Natural killer cell (primary cell): ENCODE data around the gene GZF1. TPM values are rescaled to one million over a fixed set of nuclear protein-coding genes. Genes with fewer than 3 reads are reported as not detected.

ENCODE experiments used
- ATAC-seq, 3 donors: fragments of 150-1000 bp in 2 of 3; fragments of 200-7000 bp in 1 of 3; cut with Tn5 transposase; 1 replicate in 1 of 3; 2 replicates in 2 of 3; pipeline ENCODE4 v1.10.0; 2021; ENCODE audit warnings: mild to moderate bottlenecking in 2 of 3, moderate library complexity in 2 of 3
- DNase-seq, 2 donors: peaks; one replicate each; pipeline versions ENCODE4 v3.0.0 to v3.0.0-alpha.2; 2013 to 2021; ENCODE audit warnings: mixed read lengths in 1 of 2
- H3K27ac ChIP-seq: one replicate; pipeline ENCODE4 v1.5.1; 2013; ENCODE audit warnings: mild to moderate bottlenecking, low read length
- H3K27me3 ChIP-seq: one replicate; pipeline ENCODE4 v1.6.1; 2013; ENCODE audit warnings: low read length; ENCODE audit not compliant: control insufficient read depth, insufficient read depth
- H3K36me3 ChIP-seq: one replicate; pipeline ENCODE4 v1.6.1; 2013; ENCODE audit warnings: low read length; ENCODE audit not compliant: control insufficient read depth, insufficient read depth
- H3K4me1 ChIP-seq: one replicate; pipeline ENCODE4 v1.6.1; 2013; ENCODE audit warnings: low read length; ENCODE audit not compliant: control insufficient read depth, insufficient read depth
- H3K4me3 ChIP-seq: one replicate; pipeline ENCODE4 v1.5.1; 2013; ENCODE audit warnings: low read length
- H3K9me3 ChIP-seq: one replicate; pipeline ENCODE4 v1.6.1; 2013; ENCODE audit warnings: low read length; ENCODE audit not compliant: control insufficient read depth, insufficient read depth
- H3K27ac Mint-ChIP-seq, 2 donors: one replicate each; pipeline ENCODE4 v1.8.0; 2022; ENCODE audit warnings: mild to moderate bottlenecking in 2 of 2, mixed read lengths in 2 of 2, moderate library complexity in 1 of 2
- H3K27me3 Mint-ChIP-seq, 2 donors: one replicate each; pipeline ENCODE4 v1.8.0; 2022; ENCODE audit warnings: low read depth in 2 of 2, mixed read lengths in 2 of 2
- H3K36me3 Mint-ChIP-seq: one replicate; pipeline ENCODE4 v1.8.0; 2022; ENCODE audit warnings: mixed read lengths
- H3K4me1 Mint-ChIP-seq, 2 donors: one replicate each; pipeline ENCODE4 v1.8.0; 2022; ENCODE audit warnings: mixed read lengths in 2 of 2
- H3K4me3 Mint-ChIP-seq: one replicate; pipeline ENCODE4 v1.8.0; 2022; ENCODE audit warnings: mild to moderate bottlenecking, moderate library complexity, mixed read lengths
- H3K9me3 Mint-ChIP-seq, 2 donors: one replicate each; pipeline ENCODE4 v1.8.0; 2022; ENCODE audit warnings: mixed read lengths in 2 of 2
- WGBS: methylation state at CpG from one replicate; pipeline ENCODE4 v1.1.7; 2013; ENCODE audit warnings: missing lambda C conversion rate; ENCODE audit not compliant: insufficient coverage; 5-methylcytosine and 5-hydroxymethylcytosine counted together
- intact Hi-C: fragments of 100-400 bp; cut with micrococcal nuclease; formaldehyde crosslinking; loops from one replicate; pipeline ENCODE4 v1.14.2; 2022
- total RNA-seq, 4 donors: library from RNA; stranded (reverse); fragments of 120-200 nt in 1 of 4; gene quantifications; one replicate each; pipeline versions ENCODE4 v1.2.3 to v1.2.4, GENCODE V29; 2013 to 2022
- TF ChIP-seq, protein P1 (sequence below): fragments of 200-600 bp; IDR thresholded peaks from one replicate; pipeline ENCODE4 v1.8.0; 2022; ENCODE audit warnings: antibody characterized with exemption

Gene GZF1
- total RNA-seq, 3 donors from 2014 or later (not counting 1 experiment from before 2014, with no cell fraction given): 45.1 to 56.6 (median 45.9) TPM

DNA sequence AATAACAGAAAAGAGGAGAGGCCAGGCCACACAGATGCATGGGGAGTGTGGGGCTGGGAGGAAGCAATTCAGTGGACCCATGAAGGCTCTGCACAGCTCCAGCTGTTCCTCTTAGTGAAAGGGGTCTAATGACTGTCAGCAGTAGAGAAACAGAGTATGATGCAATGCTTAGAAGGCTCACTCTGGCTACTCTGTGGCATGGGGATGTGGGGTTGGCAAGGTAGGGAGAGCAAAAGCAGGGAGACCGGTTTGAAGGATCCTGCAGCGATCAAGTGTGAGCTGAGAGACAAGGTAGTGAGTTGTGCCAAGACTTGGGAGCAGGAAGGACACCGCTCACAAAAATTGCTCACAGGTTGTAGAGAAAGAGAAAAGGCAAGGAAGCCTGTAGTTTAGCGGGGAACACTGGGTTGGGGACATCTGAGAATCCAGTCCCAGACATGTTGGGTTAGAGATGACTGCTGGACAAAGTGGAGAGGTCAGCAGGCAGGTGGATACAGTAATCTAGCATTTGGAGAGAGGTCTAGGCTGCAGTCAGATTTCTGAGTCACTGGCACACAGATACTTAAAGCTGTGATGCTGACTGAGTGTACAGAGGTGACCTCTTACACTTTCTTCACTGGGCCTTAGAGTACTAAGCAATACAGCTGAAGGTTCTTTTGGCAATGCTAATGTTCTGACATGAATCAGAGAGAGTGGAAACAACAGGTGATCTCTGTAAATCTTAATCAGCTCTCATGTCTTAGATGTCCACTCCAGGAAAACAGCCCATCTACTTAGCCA, 32.2 kb downstream of the GZF1 start:
- Mint-ChIP-seq H3K4me3 (no peak overlapping the region), H3K27ac (no peak overlapping the region), H3K36me3 (peaks cover 17% of the 10 kb centered on the region), H3K9me3 (no peaks in the 10 kb centered on the region), H3K27me3 (no peaks in the 10 kb centered on the region), H3K4me1 (peaks cover 6% of the 10 kb centered on the region in 2 donors)
- TF ChIP-seq, protein P1, sequence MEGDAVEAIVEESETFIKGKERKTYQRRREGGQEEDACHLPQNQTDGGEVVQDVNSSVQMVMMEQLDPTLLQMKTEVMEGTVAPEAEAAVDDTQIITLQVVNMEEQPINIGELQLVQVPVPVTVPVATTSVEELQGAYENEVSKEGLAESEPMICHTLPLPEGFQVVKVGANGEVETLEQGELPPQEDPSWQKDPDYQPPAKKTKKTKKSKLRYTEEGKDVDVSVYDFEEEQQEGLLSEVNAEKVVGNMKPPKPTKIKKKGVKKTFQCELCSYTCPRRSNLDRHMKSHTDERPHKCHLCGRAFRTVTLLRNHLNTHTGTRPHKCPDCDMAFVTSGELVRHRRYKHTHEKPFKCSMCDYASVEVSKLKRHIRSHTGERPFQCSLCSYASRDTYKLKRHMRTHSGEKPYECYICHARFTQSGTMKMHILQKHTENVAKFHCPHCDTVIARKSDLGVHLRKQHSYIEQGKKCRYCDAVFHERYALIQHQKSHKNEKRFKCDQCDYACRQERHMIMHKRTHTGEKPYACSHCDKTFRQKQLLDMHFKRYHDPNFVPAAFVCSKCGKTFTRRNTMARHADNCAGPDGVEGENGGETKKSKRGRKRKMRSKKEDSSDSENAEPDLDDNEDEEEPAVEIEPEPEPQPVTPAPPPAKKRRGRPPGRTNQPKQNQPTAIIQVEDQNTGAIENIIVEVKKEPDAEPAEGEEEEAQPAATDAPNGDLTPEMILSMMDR: no peak
- DNase-seq: no peak
- no peak for ATAC-seq
- Histone ChIP-seq H3K27ac (no peak overlapping the region), H3K36me3 (peaks cover 25% of the 10 kb centered on the region), H3K4me1 (no peaks in the 10 kb centered on the region), H3K9me3 (no peaks in the 10 kb centered on the region), H3K27me3 (no peaks in the 10 kb centered on the region), H3K4me3 (no peak overlapping the region)
- 97% methylated on average over 4 of the region's 4 CpGs for WGBS
- intact Hi-C loops: no loop called here

DNA sequence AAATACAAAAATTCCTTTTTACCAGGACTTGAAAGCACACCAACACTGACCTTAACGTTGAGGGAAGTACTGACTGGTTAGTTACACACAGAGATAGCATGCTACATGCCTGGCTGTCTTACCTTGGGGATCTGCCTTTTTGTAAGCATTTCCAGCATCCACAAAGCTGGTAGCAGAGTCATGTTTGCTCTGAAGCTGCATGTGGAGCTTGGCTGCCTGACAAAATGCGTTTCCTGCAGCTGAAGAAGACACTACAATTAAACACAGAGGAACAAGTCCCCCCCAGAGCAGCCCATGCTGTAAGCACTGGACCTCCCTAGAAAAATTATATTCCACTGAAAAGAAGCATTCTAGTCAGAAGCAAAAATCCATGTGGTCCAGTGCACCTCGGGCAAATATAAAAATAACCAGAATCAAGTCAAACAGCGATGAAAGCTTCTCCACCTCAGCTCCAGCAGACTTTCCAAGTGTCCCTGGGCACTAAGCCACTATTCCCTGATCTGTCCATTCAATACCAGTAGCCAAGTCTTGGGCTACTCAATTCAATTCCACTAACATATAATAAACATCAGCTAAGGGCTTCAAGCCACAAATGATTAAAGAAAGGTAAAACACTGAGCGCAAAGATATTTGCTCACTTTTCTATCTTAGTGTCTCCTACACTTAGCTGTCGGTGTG, 35.1 kb downstream of the GZF1 start:
- 91% methylated on average over 5 of the region's 6 CpGs for WGBS
- H3K4me3 Mint-ChIP-seq: no peak overlapping the region
- ATAC-seq: no peak
- intact Hi-C loops: no loop called here
- H3K27ac Mint-ChIP-seq: no peak overlapping the region
- Histone ChIP-seq H3K9me3 (no peaks in the 10 kb centered on the region), H3K4me3 (no peak overlapping the region), H3K4me1 (no peaks in the 10 kb centered on the region), H3K27me3 (no peaks in the 10 kb centered on the region), H3K27ac (no peak overlapping the region), H3K36me3 (peaks cover 19% of the 10 kb centered on the region)
- DNase-seq: no peak
- no peaks in the 10 kb centered on the region for H3K27me3 Mint-ChIP-seq
- TF ChIP-seq, protein P1: no peak
- H3K36me3 Mint-ChIP-seq: peaks cover 17% of the 10 kb centered on the region
- no peaks in the 10 kb centered on the region for H3K9me3 Mint-ChIP-seq
- peaks cover 6 to 12% of the 10 kb centered on the region in 2 donors for H3K4me1 Mint-ChIP-seq

DNA sequence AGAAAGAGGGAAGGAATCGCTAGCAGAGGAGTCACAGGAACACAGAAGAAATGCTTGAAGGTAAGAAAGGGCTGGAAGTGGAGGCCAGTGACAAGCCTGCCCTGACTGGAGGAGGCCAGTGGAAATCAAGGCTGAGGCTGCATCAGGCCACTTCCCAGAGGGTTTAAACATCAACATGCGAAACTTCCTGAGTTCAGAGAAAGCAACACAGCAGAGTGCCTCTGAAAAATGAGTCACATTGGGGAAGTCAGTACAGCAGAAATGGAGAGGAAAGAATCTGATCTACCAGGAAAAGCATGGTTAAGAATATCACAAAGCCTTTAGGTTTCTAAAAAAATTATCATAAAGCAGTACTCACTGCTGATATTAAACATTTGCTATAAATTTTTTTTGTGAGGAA, 36.0 kb downstream of the GZF1 start:
- intact Hi-C loops: no loop called here
- H3K27ac ChIP-seq: no peak overlapping the region
- peak overlapping the region in 1 of 2 donors; percentile 18 for H3K27ac Mint-ChIP-seq
- DNase-seq (no peak), ATAC-seq (no peak)
- 79% methylated on average over 2 of the region's 2 CpGs for WGBS
- peaks cover 19% of the 10 kb centered on the region for H3K36me3 ChIP-seq
- H3K4me1 Mint-ChIP-seq: peaks cover 6 to 11% of the 10 kb centered on the region in 2 donors
- no peaks in the 10 kb centered on the region for H3K9me3 Mint-ChIP-seq
- H3K4me3 ChIP-seq: no peak overlapping the region
- H3K27me3 Mint-ChIP-seq: no peaks in the 10 kb centered on the region
- peaks cover 14% of the 10 kb centered on the region for H3K36me3 Mint-ChIP-seq
- no peaks in the 10 kb centered on the region for H3K4me1 ChIP-seq
- no peaks in the 10 kb centered on the region for H3K9me3 ChIP-seq
- TF ChIP-seq, protein P1: no peak
- H3K4me3 Mint-ChIP-seq: no peak overlapping the region
- H3K27me3 ChIP-seq: no peaks in the 10 kb centered on the region
